ENCODE data around the gene HDAC4.
"Not testable (repeated sequence)": the region's sequence is repeated elsewhere in the genome, so short reads cannot be mapped to it uniquely, and the experiment has no call there.

HDAC4 gene

GRCh38 chr2:239050252-239050649 is 350.6 kb downstream of the HDAC4 start:
- FAIRE-seq: no peak

- FAIRE-seq: no peak
Observed at GRCh38 chr2:239049421-239050251, 351.2 kb downstream of the HDAC4 start.

DNA sequence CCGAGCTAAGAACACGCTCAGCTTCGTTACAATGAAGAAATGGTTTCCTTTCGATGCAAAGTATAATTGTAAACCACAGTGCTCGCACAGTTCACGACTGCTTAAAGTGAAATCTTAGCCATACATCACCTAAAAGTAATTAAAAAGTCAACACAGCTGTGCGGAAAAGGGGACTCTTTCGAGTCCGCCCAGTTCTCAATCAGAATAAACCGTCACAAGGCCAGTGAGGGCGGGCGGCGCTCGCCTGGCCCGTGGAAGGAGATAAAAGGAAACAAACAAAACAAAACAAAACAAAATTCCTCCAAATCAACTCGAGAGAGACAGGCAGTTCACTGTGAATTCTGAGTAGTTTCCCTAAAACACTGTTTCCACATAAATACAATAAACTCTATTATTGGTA is 352.1 kb downstream of the HDAC4 start:
- no peak for FAIRE-seq

DNA sequence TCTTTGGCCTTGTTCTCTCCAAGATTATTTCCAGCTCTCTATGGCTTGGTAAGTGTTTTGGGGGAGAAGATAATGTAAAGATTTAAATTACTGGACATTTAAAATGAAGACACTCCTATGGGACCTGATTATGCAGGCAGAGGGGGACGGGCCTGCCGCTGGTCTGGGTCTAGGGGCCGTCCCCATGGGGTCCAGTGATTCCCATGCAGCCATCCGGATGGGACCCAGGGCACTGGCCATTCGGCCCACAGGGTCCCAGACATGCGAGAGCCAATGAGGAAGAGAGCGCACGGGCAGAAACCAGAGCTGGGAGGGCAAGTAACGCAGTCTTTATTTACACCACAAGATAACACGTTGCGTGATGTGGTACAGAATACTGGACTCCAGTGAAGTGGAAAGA is 353.0 kb downstream of the HDAC4 start:
- FAIRE-seq: no peak

DNA sequence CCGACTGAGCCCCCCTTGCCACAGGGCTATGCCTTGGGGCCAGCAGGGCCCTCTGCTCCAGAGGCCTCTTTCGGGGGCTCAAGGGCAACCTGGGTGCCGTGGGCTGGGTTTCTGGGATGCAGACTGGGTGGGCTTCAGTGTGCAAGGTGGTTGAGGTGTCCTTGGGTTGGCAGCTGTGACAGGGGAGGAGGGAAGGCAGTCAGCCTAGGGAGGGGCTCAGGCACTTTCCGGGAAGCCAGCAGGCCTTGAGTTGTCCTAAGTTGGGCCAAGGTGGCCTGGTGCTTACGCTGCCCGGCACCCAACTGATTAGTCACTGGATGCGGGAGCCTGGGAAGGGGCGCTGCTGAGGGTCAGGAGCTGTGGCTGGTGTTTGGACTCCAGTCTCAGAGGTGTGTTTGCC is 353.4 kb downstream of the HDAC4 start:
- FAIRE-seq: no peak

- no peak for FAIRE-seq
Observed at GRCh38 chr2:239046822-239047221, 354.0 kb downstream of the HDAC4 start.

DNA sequence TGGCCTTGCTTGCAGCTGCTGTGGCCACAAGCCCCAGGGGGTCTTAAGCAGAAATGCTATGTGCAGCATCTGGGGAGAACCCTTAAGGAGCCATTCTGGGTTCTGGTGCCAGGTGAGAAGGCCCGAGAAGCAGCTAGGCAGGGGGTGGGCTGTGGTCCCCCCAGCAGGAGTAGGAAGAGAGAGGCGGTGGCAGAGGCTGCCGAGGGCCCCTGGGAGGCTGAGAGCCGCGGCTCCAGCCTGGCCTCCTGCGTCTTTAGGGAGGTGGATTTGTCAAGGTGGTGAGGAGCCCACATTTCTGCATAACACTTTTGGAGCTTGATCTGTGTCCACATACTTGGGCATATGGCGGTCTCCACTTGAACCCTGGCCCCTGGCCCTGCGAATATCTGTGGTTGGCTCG is 356.5 kb downstream of the HDAC4 start:
- no peak for FAIRE-seq

GRCh38 chr2:239043326-239043725 is 357.5 kb downstream of the HDAC4 start:
- FAIRE-seq: no peak

GRCh38 chr2:239042551-239043320 is 358.1 kb downstream of the HDAC4 start:
- no peak for FAIRE-seq

DNA sequence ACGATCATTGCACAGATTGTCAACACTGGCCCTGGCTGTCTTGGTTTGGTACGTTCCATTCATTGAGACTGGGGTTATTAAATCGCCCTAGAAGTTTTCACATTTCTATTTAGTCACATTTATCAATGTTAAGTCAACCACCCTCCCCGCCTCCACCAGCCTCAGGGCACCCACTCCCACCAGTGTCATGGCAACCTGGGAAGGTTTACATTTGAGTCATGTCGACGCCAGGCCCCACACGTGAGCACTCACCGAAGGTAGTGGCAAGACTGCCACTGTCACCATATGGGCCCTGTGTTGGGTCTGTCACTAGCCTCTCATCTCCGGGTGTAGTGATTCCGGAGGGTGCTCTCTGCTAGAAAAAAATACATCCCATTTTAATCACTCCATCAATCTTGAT is 358.8 kb downstream of the HDAC4 start:
- FAIRE-seq: no peak

- FAIRE-seq: no peak
Observed at GRCh38 chr2:239041062-239041461, 359.8 kb downstream of the HDAC4 start.

DNA sequence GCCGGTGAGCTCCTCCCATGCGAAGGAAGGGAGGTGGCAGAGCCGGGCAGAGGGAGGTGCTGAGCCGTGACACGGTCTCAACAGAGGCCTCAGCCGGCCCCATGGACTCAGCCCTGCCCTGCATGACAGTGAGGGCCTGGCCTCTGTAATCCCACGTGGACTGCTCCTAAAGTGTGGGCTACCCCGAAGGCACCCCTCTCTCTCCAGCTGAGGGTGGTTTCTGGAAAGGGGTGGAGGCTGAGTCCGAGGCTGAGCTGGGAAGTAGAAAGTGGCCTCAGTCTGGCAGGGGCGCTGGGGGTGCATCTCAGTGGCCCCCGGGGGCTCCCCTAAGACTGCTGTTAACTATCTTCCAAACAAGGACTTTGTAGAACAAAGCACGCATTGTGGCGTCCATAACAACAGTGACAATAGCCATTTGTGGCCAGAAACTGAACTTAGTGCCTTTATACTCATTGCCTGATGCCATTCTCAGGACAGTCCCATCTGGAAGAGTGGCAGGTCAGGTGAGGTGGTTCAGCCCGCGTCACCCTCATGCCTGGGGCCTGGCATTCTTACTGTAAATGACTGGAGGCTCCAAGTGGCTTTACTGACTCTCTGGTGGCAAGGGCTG is 360.6 kb downstream of the HDAC4 start:
- no peak for FAIRE-seq

GRCh38 chr2:239039479-239039861 is 361.4 kb downstream of the HDAC4 start:
- no peak for FAIRE-seq

GRCh38 chr2:239038773-239039478 is 361.9 kb downstream of the HDAC4 start:
- no peak for FAIRE-seq

- FAIRE-seq: not testable (repeated sequence)
Observed at GRCh38 chr2:239038284-239038683, 362.5 kb downstream of the HDAC4 start.

DNA sequence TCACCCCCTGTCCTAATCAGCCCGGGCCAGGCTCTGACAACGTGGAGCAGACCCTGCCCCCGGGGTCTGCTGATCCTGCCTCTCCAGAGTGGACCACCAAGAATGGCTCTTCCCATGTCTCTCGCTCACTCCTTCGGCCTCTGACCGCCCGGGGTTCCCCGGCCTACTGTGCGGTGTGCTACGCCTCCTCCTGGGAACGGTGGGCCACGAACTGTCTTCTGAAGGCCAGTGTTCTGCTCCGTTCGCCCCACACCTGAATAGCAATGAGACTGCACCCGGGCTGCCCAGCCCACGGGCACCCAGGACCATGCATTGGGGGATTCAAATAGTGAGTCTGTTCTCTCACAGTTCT is 363.3 kb downstream of the HDAC4 start:
- no peak for FAIRE-seq

DNA sequence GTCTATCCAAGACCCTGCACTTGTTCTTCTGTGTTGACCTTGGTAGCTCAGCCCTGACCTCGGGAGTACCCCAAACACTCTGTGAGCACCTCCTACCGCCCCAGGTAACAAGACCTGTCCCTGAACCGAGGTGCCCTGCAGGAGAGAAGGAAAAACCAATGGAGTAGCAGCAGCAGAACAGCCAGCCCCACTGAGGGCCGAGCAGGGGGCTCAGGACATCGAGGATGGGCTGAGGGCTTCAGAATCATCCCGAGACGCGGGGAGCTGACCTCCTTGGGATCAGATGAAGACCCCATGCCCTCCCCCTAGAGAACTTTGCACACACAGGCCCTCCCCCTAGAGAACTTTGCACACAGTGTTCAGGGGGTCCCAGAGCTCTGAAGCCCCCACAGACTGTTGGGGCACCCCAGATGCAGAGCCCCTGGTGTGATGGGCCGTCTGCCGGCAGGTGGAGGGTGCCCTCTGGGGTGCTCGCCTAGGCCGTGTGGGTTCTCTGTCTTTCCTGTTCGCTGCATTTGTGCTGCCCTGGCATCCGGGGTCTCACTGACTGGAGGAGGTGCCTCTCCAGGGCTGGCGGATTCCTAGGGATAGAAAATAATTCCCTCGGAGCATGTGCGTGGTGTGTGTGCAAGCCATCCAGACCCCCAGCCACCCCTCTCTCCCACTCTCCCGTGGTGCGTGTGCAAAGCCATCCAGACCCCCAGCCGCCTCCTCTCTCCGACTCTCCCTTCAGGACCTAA is 363.8 kb downstream of the HDAC4 start:
- FAIRE-seq: no peak

GRCh38 chr2:239035997-239036731 is 364.7 kb downstream of the HDAC4 start:
- no peak for FAIRE-seq

DNA sequence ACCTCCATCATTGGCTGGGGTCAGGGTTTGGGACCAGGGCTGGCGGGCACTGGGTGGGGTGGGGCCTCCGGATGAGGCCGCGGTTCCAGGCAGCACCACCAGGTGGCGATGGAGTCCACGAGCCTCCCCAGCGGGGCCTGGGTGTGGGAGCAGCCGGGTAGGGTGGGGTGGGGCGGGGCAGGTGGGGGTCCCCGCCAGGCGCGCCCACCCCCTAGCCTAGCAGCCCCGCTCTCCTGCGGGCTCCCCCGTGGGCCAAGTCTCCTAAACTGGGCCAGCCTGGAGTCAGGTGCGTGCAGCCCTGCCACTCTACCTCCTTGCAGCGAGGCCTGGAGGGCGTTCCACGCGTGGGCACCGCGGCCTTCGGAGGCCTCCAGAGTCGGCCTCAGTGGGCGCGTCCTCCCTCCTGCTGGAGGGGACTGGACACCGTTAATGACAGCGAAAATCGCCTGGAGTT is 365.4 kb downstream of the HDAC4 start:
- no peak for FAIRE-seq

DNA sequence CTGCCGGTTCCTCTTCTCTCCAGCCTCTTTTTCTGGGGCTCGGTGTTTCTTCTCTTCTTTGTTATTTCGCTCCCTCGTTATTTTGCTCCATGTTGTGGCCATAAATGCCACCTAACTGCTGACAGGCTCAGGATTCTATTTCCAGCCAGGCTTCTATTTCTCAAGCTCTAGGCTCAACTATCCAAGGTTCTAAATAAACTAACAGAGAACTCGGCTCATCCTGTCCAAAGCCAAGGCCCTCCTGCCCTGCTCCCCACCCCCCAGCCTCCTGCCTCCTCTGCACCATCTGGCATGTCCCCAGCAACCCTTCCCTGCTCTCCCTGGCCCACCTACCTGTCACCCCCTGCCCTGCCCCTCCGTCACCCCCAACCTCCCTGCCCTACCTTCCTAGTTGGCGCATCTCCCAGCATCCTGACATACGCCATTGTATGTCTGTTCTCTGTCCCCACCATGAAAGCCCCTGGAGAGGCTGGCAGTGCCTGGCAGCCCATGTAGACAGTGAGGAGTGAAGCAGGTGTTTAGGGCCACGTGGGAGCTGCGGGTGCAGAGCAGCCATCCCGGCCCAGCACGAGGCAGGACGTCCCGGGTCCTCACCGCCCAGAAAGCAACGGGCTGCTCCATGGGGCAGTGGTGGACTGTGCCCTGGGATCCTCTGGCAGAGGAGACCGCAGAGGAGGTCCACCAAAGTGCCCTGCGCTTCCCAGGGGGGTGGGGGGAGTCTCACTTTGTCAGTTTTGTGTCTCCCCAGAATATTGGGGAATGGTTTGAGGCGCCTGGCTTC is 366.1 kb downstream of the HDAC4 start:
- no peak for FAIRE-seq
